Measurements from ENCODE around the gene RASD1. TPM values are rescaled to one million over a fixed set of nuclear protein-coding genes. Genes with fewer than 3 reads are reported as not detected.
A peak's percentile ranks its signal among the peaks of the same experiment; 100 is the strongest.

RASD1 gene
- total and polyA plus RNA-seq, 2 of the 4 experiments (the other 2 are of a cell fraction) = 0.54 to 1.8 TPM

DNA sequence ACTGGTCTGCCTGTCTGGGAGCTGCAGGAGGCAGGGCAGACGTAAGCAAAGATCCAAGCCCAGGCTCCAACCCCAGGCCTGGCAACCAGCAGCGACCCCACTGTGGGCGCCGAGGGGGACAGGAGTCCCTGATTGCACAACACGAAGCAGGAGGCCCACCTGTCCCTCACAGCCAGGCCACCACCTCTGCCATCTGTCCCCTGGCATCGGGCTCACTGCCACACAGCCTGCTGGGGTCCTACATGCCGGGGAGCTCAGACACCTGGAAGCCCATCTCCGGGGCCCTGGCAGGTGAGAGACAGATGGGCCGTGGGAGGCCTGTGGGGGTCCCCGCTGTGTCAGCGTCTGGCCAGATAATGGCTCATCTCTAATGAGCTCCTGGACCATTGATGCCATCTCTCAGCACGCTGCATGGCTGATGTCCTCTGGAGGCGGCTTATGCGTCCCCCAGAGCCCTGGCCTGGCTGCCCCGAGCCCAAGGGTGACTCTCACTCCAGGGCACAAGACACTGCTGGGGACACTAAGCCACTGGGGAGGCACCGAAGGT is 11.3 kb upstream of the RASD1 start:
- BruUV-seq (replicated peaks) = no TSS peak
- no peak for TF ChIP-seq RFX5 (IDR thresholded peaks at IDR 0.05; ENCODE audit: low read depth, low read length)
- 0 out of 2 replicates have a peak, but pooled peaks have one; percentile 22 for TF ChIP-seq CEBPB (IDR thresholded peaks at IDR 0.05; ENCODE audit: low read depth, low read length)
- no peak for TF ChIP-seq RCOR1 (IDR thresholded peaks at IDR 0.05; ENCODE audit: insufficient replicate concordance, low read length)
- TF ChIP-seq FOS (IDR thresholded peaks at IDR 0.05; ENCODE audit: low read depth, low read length) = no peak
- TF ChIP-seq MAZ (IDR thresholded peaks at IDR 0.05; ENCODE audit: borderline replicate concordance, low read depth, low read length) = no peak
- no peak for TF ChIP-seq CTCF (conservative IDR thresholded peaks at IDR 0.05; ENCODE audit: low read depth, low read length)
- Histone ChIP-seq H3K4ac (ENCODE audit: low read depth, low read length) (no peak overlapping the region), H3K4me3 (ENCODE audit: insufficient read depth, low read depth, low read length) (no peak overlapping the region), H3K14ac (replicated peaks; ENCODE audit: low read depth, low read length) (no peak overlapping the region), H2AFZ (replicated peaks; ENCODE audit: low read length, poor library complexity) (no peak overlapping the region), H3K27ac (ENCODE audit: insufficient read depth, low read length) (no peak overlapping the region), H4K5ac (ENCODE audit: low read depth, low read length) (no peak overlapping the region), H4K8ac (ENCODE audit: low read depth in 2 of 2, low read length in 2 of 2) (no peak overlapping the region), H3K9me1 (ENCODE audit: insufficient read depth, low read length) (no peaks in the 10 kb centered on the region; the same call in 1 of the 2 replicates), H3K9me3 (ENCODE audit: control insufficient read depth, insufficient read depth, low read length) (no peaks in the 10 kb centered on the region), H2AK5ac (ENCODE audit: low read depth, low read length) (no peak overlapping the region), H2BK20ac (ENCODE audit: low read depth, low read length) (no peak overlapping the region), H2BK120ac (ENCODE audit: low read depth, low read length) (no peak overlapping the region), H3K36me3 (ENCODE audit: control insufficient read depth, insufficient read depth, low read length) (no peaks in the 10 kb centered on the region), H4K20me1 (ENCODE audit: insufficient read depth, low read length) (peaks cover 12% of the 10 kb centered on the region), H3K4me2 (ENCODE audit: low read depth, low read length) (no peak overlapping the region), H3K56ac (ENCODE audit: extremely low read depth, insufficient read depth, low read length) (no peak overlapping the region), H2AK9ac (replicated peaks; ENCODE audit: low read depth, low read length, poor library complexity) (peak overlapping the region; percentile 25), H2BK15ac (ENCODE audit: low read depth, low read length) (no peak overlapping the region), H4K91ac (ENCODE audit: insufficient read depth, low read depth, low read length) (no peak overlapping the region), H3K79me1 (ENCODE audit: low read depth in 1 of 2, low read length in 2 of 2) (no peaks in the 10 kb centered on the region), H2BK5ac (ENCODE audit: low read depth, low read length, poor library complexity, severe bottlenecking) (no peak overlapping the region), H3K18ac (ENCODE audit: low read depth, low read length) (no peak overlapping the region), H3K9ac (ENCODE audit: low read depth, low read length) (no peak overlapping the region), H3K4me1 (ENCODE audit: control insufficient read depth, insufficient read depth, low read length) (peaks cover 7% of the 10 kb centered on the region), H3K27me3 (ENCODE audit: control insufficient read depth, insufficient read depth, low read length) (0 out of 2 replicates have a peak, but pooled peaks cover 1% of the 10 kb centered on the region), H3K23ac (ENCODE audit: low read depth, low read length) (no peak overlapping the region)
- in situ Hi-C loops (cut with MboI; ENCODE audit: low sequenced_read_pairs) (no loop called here), intact Hi-C loops (cut with micrococcal nuclease) (no loop called here), dilution Hi-C loops (cut with HindIII; ENCODE audit: low sequenced_read_pairs, unreplicated experiment) (no loop called here)
- no peak for DNase-seq
- ChIA-PET POLR2A (ENCODE audit: unreplicated experiment) (no interaction called here), CTCF (interaction anchor here (0.6 kb wide), 1 partner anchor 14 kb away, joined by 3 read pairs; no protein-coding TSS in a partner anchor)
- WGBS, 2 experiments (ENCODE audit: extremely low coverage in 2 of 2, insufficient read length in 1 of 2) = 67% methylated on average over 3 of the region's 16 CpGs; no CpG with 5 or more reads in 1 of the 2 experiments
- ATAC-seq (ENCODE audit: low read depth) = no peak
